ENCODE measurements around the gene RNF38. TPM values are rescaled to one million over a fixed set of nuclear protein-coding genes. Genes with fewer than 3 reads are reported as not detected.
A peak's percentile ranks its signal among the peaks of the same experiment; 100 is the strongest.

Gene RNF38
- total and polyA plus RNA-seq, 9 of the 15 experiments (the other 6 are each of a cell fraction or from before 2014, with no cell fraction given) = 1.6 to 9.8 (median 4.5) TPM

DNA sequence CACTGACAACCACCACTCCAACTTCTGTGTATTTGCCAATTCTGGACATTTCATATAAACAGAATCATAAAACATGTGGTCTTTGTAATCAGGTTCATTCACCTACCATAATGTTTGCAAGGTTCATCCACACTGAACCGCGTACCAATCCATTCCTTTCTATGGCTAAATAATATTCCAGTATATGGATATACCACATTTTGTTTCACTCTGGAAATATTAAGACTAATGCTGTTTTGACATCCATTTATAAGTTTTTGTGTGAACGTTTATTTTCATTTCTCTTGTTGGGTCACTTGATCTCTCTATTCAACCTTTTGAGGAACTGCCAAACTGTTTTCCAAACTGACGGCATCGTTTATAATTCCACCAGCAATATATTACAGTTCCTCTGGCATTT is 26.3 kb upstream of the RNF38 start:
- no peak overlapping the region for H3K4me2 ChIP-seq (ENCODE audit: insufficient read depth, low read length)
- H3K4me3 ChIP-seq = no peak overlapping the region
- TF ChIP-seq POLR3G (IDR thresholded peaks at IDR 0.05; ENCODE audit: extremely low read depth, insufficient read length, insufficient replicate concordance) (no peak), ZNF146 (CRISPR knock-in tag; IDR thresholded peaks at IDR 0.05; ENCODE audit: unreplicated experiment) (peak; percentile 29)
- ChIA-PET POLR2A (interaction anchor here (1.0 kb wide), 1 partner anchor 12 kb away, joined by 3 read pairs; no protein-coding TSS in a partner anchor), CTCF (ENCODE audit: low intra/inter-chr PET ratio) (no interaction called here)
- no peaks in the 10 kb centered on the region for H3K9me1 ChIP-seq (ENCODE audit: control insufficient read depth, insufficient read depth, low read length)
- H3K27ac ChIP-seq (ENCODE audit: extremely low read depth, low read depth, low read length) = no peak overlapping the region
- in situ Hi-C loops (cut with MboI) (no loop called here), intact Hi-C loops (cut with micrococcal nuclease) (loop anchor here (2.0 kb wide), 1 partner anchor 62 kb away; no protein-coding TSS in a partner anchor)
- H3K9me3 ChIP-seq (replicated peaks; ENCODE audit: control insufficient read depth, insufficient read depth, low read depth, low read length) = no peaks in the 10 kb centered on the region
- FAIRE-seq = peak; percentile 6
- ATAC-seq = no peak
- 90% methylated on average over 5 of the region's 5 CpGs for WGBS (ENCODE audit: insufficient coverage, low coverage, missing lambda C conversion rate)
- no peak overlapping the region for H2AFZ ChIP-seq (ENCODE audit: low read depth, low read length)
- no peaks in the 10 kb centered on the region for H3K79me2 ChIP-seq (ENCODE audit: control insufficient read depth, insufficient read depth, low read length)
- H3K9ac ChIP-seq (ENCODE audit: insufficient read depth in 1 of 2, low read depth in 2 of 2, low read length in 2 of 2) = no peak overlapping the region
- H4K20me1 ChIP-seq (replicated peaks; ENCODE audit: control insufficient read depth, insufficient read depth, low read length) = no peaks in the 10 kb centered on the region
- no peaks in the 10 kb centered on the region for H3K27me3 ChIP-seq (ENCODE audit: control insufficient read depth in 2 of 2, insufficient read depth in 2 of 2, low read length in 2 of 2)
- DNase-seq (ENCODE audit: extremely low read depth in 1 of 4, low spot score in 3 of 4) = no peak
- BruUV-seq (replicated peaks) = no TSS peak
- H3K4me1 ChIP-seq (replicated peaks in 1 of 2; ENCODE audit: control insufficient read depth in 2 of 2, insufficient read depth in 2 of 2, low read length in 2 of 2) = peaks cover 0 to 7% of the 10 kb centered on the region in 2 experiments; a peak in 3 of 5 replicates
- H3K36me3 ChIP-seq (ENCODE audit: control insufficient read depth, insufficient read depth, low read length) = 0 out of 3 replicates have a peak, but pooled peaks cover 6% of the 10 kb centered on the region

- Histone ChIP-seq H3K36me3 (ENCODE audit: control insufficient read depth, insufficient read depth, low read length) (0 out of 3 replicates have a peak, but pooled peaks cover 8% of the 10 kb centered on the region), H3K27me3 (ENCODE audit: control insufficient read depth in 2 of 2, insufficient read depth in 2 of 2, low read length in 2 of 2) (no peaks in the 10 kb centered on the region), H3K4me1 (replicated peaks in 1 of 2; ENCODE audit: control insufficient read depth in 2 of 2, insufficient read depth in 2 of 2, low read length in 2 of 2) (peaks cover 0 to 7% of the 10 kb centered on the region in 2 experiments; a peak in 3 of 5 replicates), H3K4me2 (ENCODE audit: insufficient read depth, low read length) (no peak overlapping the region), H3K9ac (ENCODE audit: insufficient read depth in 1 of 2, low read depth in 2 of 2, low read length in 2 of 2) (no peak overlapping the region), H3K4me3 (no peak overlapping the region), H3K79me2 (ENCODE audit: control insufficient read depth, insufficient read depth, low read length) (no peaks in the 10 kb centered on the region), H2AFZ (ENCODE audit: low read depth, low read length) (no peak overlapping the region), H3K9me1 (ENCODE audit: control insufficient read depth, insufficient read depth, low read length) (no peaks in the 10 kb centered on the region), H3K9me3 (replicated peaks; ENCODE audit: control insufficient read depth, insufficient read depth, low read depth, low read length) (no peaks in the 10 kb centered on the region), H4K20me1 (replicated peaks; ENCODE audit: control insufficient read depth, insufficient read depth, low read length) (no peaks in the 10 kb centered on the region), H3K27ac (ENCODE audit: extremely low read depth, low read depth, low read length) (no peak overlapping the region)
- POLR2A ChIA-PET = no interaction called here
- WGBS (ENCODE audit: insufficient coverage, low coverage, missing lambda C conversion rate) = 53% methylated on average over 7 of the region's 8 CpGs
- intact Hi-C loops (cut with micrococcal nuclease) (no loop called here), in situ Hi-C loops (cut with MboI) (loop anchor here (25.0 kb wide), 1 partner anchor 313 kb away; no protein-coding TSS in a partner anchor)
- ATAC-seq (no peak), FAIRE-seq (peak; percentile 55), DNase-seq (ENCODE audit: extremely low read depth in 1 of 4, low spot score in 3 of 4) (no peak)
- CTCF ChIA-PET (ENCODE audit: low intra/inter-chr PET ratio) = no interaction called here
- no TSS peak for BruUV-seq (replicated peaks)
- TF ChIP-seq, protein P1, sequence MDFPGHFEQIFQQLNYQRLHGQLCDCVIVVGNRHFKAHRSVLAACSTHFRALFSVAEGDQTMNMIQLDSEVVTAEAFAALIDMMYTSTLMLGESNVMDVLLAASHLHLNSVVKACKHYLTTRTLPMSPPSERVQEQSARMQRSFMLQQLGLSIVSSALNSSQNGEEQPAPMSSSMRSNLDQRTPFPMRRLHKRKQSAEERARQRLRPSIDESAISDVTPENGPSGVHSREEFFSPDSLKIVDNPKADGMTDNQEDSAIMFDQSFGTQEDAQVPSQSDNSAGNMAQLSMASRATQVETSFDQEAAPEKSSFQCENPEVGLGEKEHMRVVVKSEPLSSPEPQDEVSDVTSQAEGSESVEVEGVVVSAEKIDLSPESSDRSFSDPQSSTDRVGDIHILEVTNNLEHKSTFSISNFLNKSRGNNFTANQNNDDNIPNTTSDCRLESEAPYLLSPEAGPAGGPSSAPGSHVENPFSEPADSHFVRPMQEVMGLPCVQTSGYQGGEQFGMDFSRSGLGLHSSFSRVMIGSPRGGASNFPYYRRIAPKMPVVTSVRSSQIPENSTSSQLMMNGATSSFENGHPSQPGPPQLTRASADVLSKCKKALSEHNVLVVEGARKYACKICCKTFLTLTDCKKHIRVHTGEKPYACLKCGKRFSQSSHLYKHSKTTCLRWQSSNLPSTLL (IDR thresholded peaks at IDR 0.05) = no peak
- TF ChIP-seq CEBPB (tag; IDR thresholded peaks at IDR 0.05) = peak; percentile 49; the same call in 1 of the 2 replicates
Observed at GRCh38 chr9:36424289-36425055, 24.4 kb upstream of the RNF38 start.

Measured in K562 (cell line).